ENCODE measurements around the gene GDF10. TPM values are rescaled to one million over a fixed set of nuclear protein-coding genes. Genes with fewer than 3 reads are reported as not detected.

The GDF10 gene
- total and polyA plus RNA-seq, 9 of the 15 experiments (the other 6 are each of a cell fraction or from before 2014, with no cell fraction given) = 0.03 to 0.20 (median 0.11) TPM; not detected in 6

GRCh38 chr10:47252093-47252780, 47.8 kb upstream of the GDF10 start:
- Histone ChIP-seq H3K9ac (ENCODE audit: insufficient read depth in 1 of 2, low read depth in 2 of 2, low read length in 2 of 2) (no peak overlapping the region), H3K79me2 (ENCODE audit: control insufficient read depth, insufficient read depth, low read length) (no peaks in the 10 kb centered on the region), H2AFZ (ENCODE audit: low read depth, low read length) (no peak overlapping the region), H3K27me3 (ENCODE audit: control insufficient read depth in 2 of 2, insufficient read depth in 2 of 2, low read length in 2 of 2) (peaks cover 13 to 61% of the 10 kb centered on the region in 2 experiments; a peak in 4 of 5 replicates), H3K36me3 (ENCODE audit: control insufficient read depth, insufficient read depth, low read length) (no peaks in the 10 kb centered on the region), H3K4me2 (ENCODE audit: insufficient read depth, low read length) (no peak overlapping the region), H3K4me1 (replicated peaks in 1 of 2; ENCODE audit: control insufficient read depth in 2 of 2, insufficient read depth in 2 of 2, low read length in 2 of 2) (peaks cover 0 to 4% of the 10 kb centered on the region in 2 experiments; a peak in 2 of 5 replicates), H4K20me1 (replicated peaks; ENCODE audit: control insufficient read depth, insufficient read depth, low read length) (0 out of 2 replicates have a peak, but pooled peaks cover 3% of the 10 kb centered on the region), H3K9me3 (replicated peaks; ENCODE audit: control insufficient read depth, insufficient read depth, low read depth, low read length) (no peaks in the 10 kb centered on the region), H3K27ac (ENCODE audit: extremely low read depth, low read depth, low read length) (no peak overlapping the region), H3K4me3 (no peak overlapping the region), H3K9me1 (ENCODE audit: control insufficient read depth, insufficient read depth, low read length) (no peaks in the 10 kb centered on the region)
- no TSS peak for BruUV-seq (replicated peaks)
- DNase-seq (ENCODE audit: extremely low read depth in 1 of 4, low spot score in 3 of 4) (no peak), FAIRE-seq (no peak), ATAC-seq (no peak)
- in situ Hi-C loops (cut with MboI) (no loop called here), intact Hi-C loops (cut with micrococcal nuclease) (no loop called here)
- TF ChIP-seq HOMEZ (CRISPR knock-in tag; IDR thresholded peaks at IDR 0.05) = no peak
- TF ChIP-seq HMG20B (CRISPR knock-in tag; IDR thresholded peaks at IDR 0.05) = no peak
- no peak for TF ChIP-seq ZNF583 (CRISPR knock-in tag; IDR thresholded peaks at IDR 0.05)
- no peak for TF ChIP-seq TARDBP (IDR thresholded peaks at IDR 0.05)
- TF ChIP-seq GABPB2 (CRISPR knock-in tag; conservative IDR thresholded peaks at IDR 0.05) = no peak
- no peak for TF ChIP-seq CREB1 (IDR thresholded peaks at IDR 0.05)
- no peak for TF ChIP-seq CREB1 (CRISPR knock-in tag; IDR thresholded peaks at IDR 0.05)
- ChIA-PET CTCF (ENCODE audit: low intra/inter-chr PET ratio) (no interaction called here), POLR2A (no interaction called here)
- 1% methylated on average over 7 of the region's 7 CpGs for WGBS (ENCODE audit: insufficient coverage, low coverage, missing lambda C conversion rate)

Data from K562 (cell line).